GM13977 (cell line): ENCODE measurements around the gene BAIAP2.

Source experiments
- DNase-seq: peaks from one replicate; pipeline ENCODE4 v3.0.0; 2012; ENCODE audit warnings: low spot score
- CTCF ChIP-seq: IDR thresholded peaks from 2 replicates; pipeline ENCODE4 v1.5.1; 2012; ENCODE audit warnings: mild to moderate bottlenecking, control low read depth; ENCODE audit not compliant: insufficient read depth; ENCODE audit errors: extremely low read depth, missing control alignments
- in situ Hi-C: fragments of 300-500 bp; cut with MboI; formaldehyde crosslinking; loops from one replicate; pipeline ENCODE4 v1.12.0; 2022; ENCODE audit warnings: low sequenced_read_pairs, low pct_unique_long_range_greater_than_20kb, mixed read lengths, inconsistent platforms; ENCODE audit not compliant: unreplicated experiment

BAIAP2 gene

GRCh38 chr17:81020767-81021497 is 14.0 kb upstream of the BAIAP2 start:
- DNase-seq = no peak
- in situ Hi-C loops = no loop called here
- no peak for TF ChIP-seq CTCF

GRCh38 chr17:81021531-81022343 is 13.2 kb upstream of the BAIAP2 start:
- in situ Hi-C loops = no loop called here

GRCh38 chr17:81022344-81022676 is 12.6 kb upstream of the BAIAP2 start:
- DNase-seq = no peak
- TF ChIP-seq CTCF = no peak
- in situ Hi-C loops = no loop called here

More at GRCh38 chr17:81021531-81022343, 13.2 kb upstream of the BAIAP2 start:
- no peak for TF ChIP-seq CTCF
- DNase-seq = no peak

- no peak for TF ChIP-seq CTCF
- no peak for DNase-seq
- in situ Hi-C loops = no loop called here
Measured at GRCh38 chr17:81025065-81025740, 9.7 kb upstream of the BAIAP2 start.

GRCh38 chr17:81025741-81026129 is 9.2 kb upstream of the BAIAP2 start:
- in situ Hi-C loops = no loop called here
- no peak for DNase-seq

More at GRCh38 chr17:81025741-81026129, 9.2 kb upstream of the BAIAP2 start:
- TF ChIP-seq CTCF = no peak
